Tibial nerve (tissue), 4 donors: ENCODE results near the gene TSHZ2. TPM values are rescaled to one million over a fixed set of nuclear protein-coding genes. Genes with fewer than 3 reads are reported as not detected.

Experiments
- DNase-seq, 2 donors: peaks; one replicate each; pipeline ENCODE4 v3.0.0-alpha.2; 2019; ENCODE audit warnings: low spot score in 2 of 2
- H3K27ac ChIP-seq, 4 donors: fragments of 200-600 bp; sonication (generic) in 3 of 4; one replicate each; pipeline ENCODE4 v1.5.1; 2017 to 2019; ENCODE audit warnings: mild to moderate bottlenecking in 1 of 4
- H3K27me3 ChIP-seq, 2 donors: fragments of 200-600 bp; sonication (generic) in 1 of 2; one replicate each; pipeline versions ENCODE4 v1.5.1 to v1.6.0; 2017 to 2019
- H3K36me3 ChIP-seq, 3 donors: fragments of 200-600 bp; sonication (generic); one replicate each; pipeline ENCODE4 v1.5.1; 2018 to 2019
- H3K4me1 ChIP-seq, 4 donors: fragments of 200-600 bp; sonication (generic) in 3 of 4; one replicate each; pipeline ENCODE4 v1.5.1; 2017 to 2019
- H3K4me3 ChIP-seq, 4 donors: fragments of 200-600 bp; sonication (generic) in 3 of 4; one replicate each; pipeline ENCODE4 v1.5.1; 2017 to 2019; ENCODE audit warnings: mild to moderate bottlenecking in 1 of 4, moderate library complexity in 1 of 4
- H3K9me3 ChIP-seq, 4 donors: fragments of 200-600 bp; sonication (generic) in 3 of 4; one replicate each; pipeline ENCODE4 v1.5.1; 2017 to 2019
- EP300 ChIP-seq, 2 donors: sonication (generic); formaldehyde crosslinking; IDR thresholded peaks; one replicate each; pipeline ENCODE4 v1.6.1; 2017; ENCODE audit warnings: antibody characterized with exemption in 2 of 2, mild to moderate bottlenecking in 1 of 2
- POLR2A ChIP-seq, 2 donors: fragments of 450-650 bp; IDR thresholded peaks; one replicate each; pipeline ENCODE4 v1.6.1; 2017; ENCODE audit warnings: antibody characterized with exemption in 2 of 2, mild to moderate bottlenecking in 2 of 2, moderate library complexity in 2 of 2
- WGBS, 2 donors: methylation state at CpG; one replicate each; pipeline ENCODE4 v1.1.5; 2018; 5-methylcytosine and 5-hydroxymethylcytosine counted together
- total RNA-seq, 4 donors: library from RNA; depleted of rRNA; stranded (reverse); fragments of >200 nt; gene quantifications; one replicate each; pipeline ENCODE4 v1.1.0, GENCODE V29; 2016
- TF ChIP-seq, protein P1 (sequence below), 5 experiments: fragments of 200-600 bp in 3 of 5; fragments of 450-650 bp in 2 of 5; sonication (generic) in 3 of 5; IDR thresholded peaks; one replicate each; pipeline ENCODE4 v1.5.1; 2016 to 2019; ENCODE audit warnings: antibody characterized with exemption in 5 of 5, mild to moderate bottlenecking in 3 of 5, moderate library complexity in 2 of 5

Gene TSHZ2
- total RNA-seq, 4 donors from 2014 or later = 20.9 to 33.7 (median 25.1) TPM

DNA sequence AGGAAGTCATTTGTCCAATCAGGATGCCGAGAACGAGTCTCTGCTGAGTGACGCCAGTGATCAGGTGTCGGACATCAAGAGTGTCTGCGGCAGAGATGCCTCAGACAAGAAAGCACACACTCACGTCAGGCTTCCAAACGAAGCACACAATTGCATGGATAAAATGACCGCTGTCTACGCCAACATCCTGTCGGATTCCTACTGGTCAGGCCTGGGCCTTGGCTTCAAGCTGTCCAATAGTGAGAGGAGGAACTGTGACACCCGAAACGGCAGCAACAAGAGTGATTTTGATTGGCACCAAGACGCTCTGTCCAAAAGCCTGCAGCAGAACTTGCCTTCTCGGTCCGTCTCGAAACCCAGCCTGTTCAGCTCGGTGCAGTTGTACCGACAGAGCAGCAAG, 281.5 kb downstream of the TSHZ2 start:
- WGBS, 2 donors = 93% methylated on average over 18 of the region's 18 CpGs
- TF ChIP-seq POLR2A (IDR thresholded peaks at IDR 0.05) = no peak
- TF ChIP-seq, protein P1, sequence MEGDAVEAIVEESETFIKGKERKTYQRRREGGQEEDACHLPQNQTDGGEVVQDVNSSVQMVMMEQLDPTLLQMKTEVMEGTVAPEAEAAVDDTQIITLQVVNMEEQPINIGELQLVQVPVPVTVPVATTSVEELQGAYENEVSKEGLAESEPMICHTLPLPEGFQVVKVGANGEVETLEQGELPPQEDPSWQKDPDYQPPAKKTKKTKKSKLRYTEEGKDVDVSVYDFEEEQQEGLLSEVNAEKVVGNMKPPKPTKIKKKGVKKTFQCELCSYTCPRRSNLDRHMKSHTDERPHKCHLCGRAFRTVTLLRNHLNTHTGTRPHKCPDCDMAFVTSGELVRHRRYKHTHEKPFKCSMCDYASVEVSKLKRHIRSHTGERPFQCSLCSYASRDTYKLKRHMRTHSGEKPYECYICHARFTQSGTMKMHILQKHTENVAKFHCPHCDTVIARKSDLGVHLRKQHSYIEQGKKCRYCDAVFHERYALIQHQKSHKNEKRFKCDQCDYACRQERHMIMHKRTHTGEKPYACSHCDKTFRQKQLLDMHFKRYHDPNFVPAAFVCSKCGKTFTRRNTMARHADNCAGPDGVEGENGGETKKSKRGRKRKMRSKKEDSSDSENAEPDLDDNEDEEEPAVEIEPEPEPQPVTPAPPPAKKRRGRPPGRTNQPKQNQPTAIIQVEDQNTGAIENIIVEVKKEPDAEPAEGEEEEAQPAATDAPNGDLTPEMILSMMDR (IDR thresholded peaks at IDR 0.05) = no peak
- TF ChIP-seq EP300 (IDR thresholded peaks at IDR 0.05) = no peak
- DNase-seq = no peak
- no peak overlapping the region for H3K4me3 ChIP-seq
- no peak overlapping the region for H3K27ac ChIP-seq
- H3K9me3 ChIP-seq = no peaks in the 10 kb centered on the region
- no peaks in the 10 kb centered on the region for H3K27me3 ChIP-seq
- no peaks in the 10 kb centered on the region for H3K4me1 ChIP-seq
- H3K36me3 ChIP-seq = no peaks in the 10 kb centered on the region

DNA sequence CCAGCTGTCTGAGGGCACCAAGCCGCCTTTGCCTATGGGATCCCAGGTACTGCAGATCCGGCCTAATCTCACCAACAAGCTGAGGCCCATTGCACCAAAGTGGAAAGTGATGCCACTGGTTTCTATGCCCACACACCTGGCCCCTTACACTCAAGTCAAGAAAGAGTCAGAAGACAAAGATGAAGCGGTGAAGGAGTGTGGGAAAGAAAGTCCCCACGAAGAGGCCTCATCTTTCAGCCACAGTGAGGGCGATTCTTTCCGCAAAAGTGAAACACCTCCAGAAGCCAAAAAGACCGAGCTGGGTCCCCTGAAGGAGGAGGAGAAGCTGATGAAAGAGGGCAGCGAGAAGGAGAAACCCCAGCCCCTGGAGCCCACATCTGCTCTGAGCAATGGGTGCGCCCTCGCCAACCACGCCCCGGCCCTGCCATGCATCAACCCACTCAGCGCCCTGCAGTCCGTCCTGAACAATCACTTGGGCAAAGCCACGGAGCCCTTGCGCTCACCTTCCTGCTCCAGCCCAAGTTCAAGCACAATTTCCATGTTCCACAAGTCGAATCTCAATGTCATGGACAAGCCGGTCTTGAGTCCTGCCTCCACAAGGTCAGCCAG, 283.0 kb downstream of the TSHZ2 start:
- no peak overlapping the region for H3K4me3 ChIP-seq
- no peak for DNase-seq
- no peaks in the 10 kb centered on the region for H3K27me3 ChIP-seq
- 95 to 97% methylated on average over 18 of the region's 18 CpGs for whole genome bisulfite sequencing, 2 donors
- no peak overlapping the region for H3K27ac ChIP-seq
- H3K4me1 ChIP-seq = no peaks in the 10 kb centered on the region
- no peaks in the 10 kb centered on the region for H3K9me3 ChIP-seq
- TF ChIP-seq EP300 (IDR thresholded peaks at IDR 0.05) (no peak), POLR2A (IDR thresholded peaks at IDR 0.05) (no peak)
- TF ChIP-seq, protein P1 (IDR thresholded peaks at IDR 0.05) = no peak
- H3K36me3 ChIP-seq = no peaks in the 10 kb centered on the region

DNA sequence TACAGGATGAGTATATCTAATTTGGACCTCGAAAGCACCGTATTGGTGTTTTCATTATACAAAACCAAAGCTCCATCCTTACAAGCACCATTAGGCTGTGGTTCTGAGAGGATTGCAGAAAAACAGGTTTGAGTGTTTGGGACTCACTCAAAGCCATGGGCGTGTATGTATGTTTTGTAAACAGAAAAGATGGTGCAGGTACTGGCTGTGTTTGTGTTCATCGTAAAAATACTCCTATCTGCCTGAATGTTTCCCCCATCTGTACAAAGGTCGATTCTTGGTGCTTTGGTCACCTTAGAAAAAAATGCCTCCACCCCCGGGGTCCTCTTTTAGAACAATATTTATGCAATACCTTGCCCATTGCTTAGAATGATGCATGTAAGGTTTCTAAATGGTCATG, 286.6 kb downstream of the TSHZ2 start:
- H3K36me3 ChIP-seq = no peaks in the 10 kb centered on the region
- no peak overlapping the region for H3K4me3 ChIP-seq
- TF ChIP-seq, protein P1 (IDR thresholded peaks at IDR 0.05) = no peak
- TF ChIP-seq EP300 (IDR thresholded peaks at IDR 0.05) = no peak
- TF ChIP-seq POLR2A (IDR thresholded peaks at IDR 0.05) = no peak
- no peaks in the 10 kb centered on the region for H3K27me3 ChIP-seq
- no peaks in the 10 kb centered on the region for H3K9me3 ChIP-seq
- no peak for DNase-seq
- H3K4me1 ChIP-seq = no peaks in the 10 kb centered on the region
- 92% methylated on average over 6 of the region's 6 CpGs for WGBS, 2 donors
- no peak overlapping the region for H3K27ac ChIP-seq

DNA sequence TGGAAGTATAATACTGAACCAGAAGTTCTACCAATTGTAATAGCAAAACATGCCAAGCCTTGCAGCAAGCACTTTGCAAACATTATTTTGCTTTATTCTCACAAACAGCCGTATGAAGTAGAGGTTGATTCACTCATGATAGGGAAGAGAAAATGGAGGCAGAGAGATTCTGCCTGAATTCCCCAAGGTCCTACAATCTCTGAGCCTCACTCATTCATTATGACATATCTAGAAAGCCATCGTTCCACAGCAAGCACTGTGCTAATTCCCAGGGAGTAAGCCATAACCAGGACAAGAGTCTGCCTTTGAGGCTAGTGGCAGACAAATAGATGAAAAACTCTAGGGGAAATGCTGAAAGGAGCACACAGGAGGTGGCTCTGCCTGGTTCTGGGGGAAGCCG, 288.0 kb downstream of the TSHZ2 start:
- no peaks in the 10 kb centered on the region for H3K36me3 ChIP-seq
- no peaks in the 10 kb centered on the region for H3K27me3 ChIP-seq
- 56 to 63% methylated on average over 3 of the region's 3 CpGs for WGBS, 2 donors
- H3K4me3 ChIP-seq = no peak overlapping the region
- no peak for DNase-seq
- no peak overlapping the region for H3K27ac ChIP-seq
- no peaks in the 10 kb centered on the region for H3K4me1 ChIP-seq
- no peaks in the 10 kb centered on the region for H3K9me3 ChIP-seq
- TF ChIP-seq, protein P1 (IDR thresholded peaks at IDR 0.05) = no peak
- TF ChIP-seq POLR2A (IDR thresholded peaks at IDR 0.05) (no peak), EP300 (IDR thresholded peaks at IDR 0.05) (no peak)

DNA sequence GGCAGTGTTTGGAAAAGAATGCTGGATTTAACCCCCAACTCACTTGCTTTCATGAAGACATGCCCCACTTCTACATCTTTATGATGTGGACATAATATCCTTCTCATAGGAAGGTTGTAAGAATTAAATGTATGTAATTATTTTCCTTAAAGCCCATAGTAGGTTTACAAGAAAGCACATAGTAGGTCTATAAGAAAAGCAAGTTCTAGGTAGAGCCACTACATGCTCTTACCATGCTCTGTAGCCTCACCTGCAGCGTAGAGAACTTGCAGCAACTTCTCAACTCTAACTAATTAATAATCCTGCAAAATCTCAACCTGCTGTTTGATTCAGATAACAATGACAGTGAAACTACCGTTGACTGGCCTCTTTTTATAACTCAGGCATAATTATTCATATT, 288.4 kb downstream of the TSHZ2 start:
- 90 to 93% methylated on average over 2 of the region's 2 CpGs for WGBS, 2 donors
- no peaks in the 10 kb centered on the region for H3K9me3 ChIP-seq
- no peaks in the 10 kb centered on the region for H3K36me3 ChIP-seq
- no peak overlapping the region for H3K4me3 ChIP-seq
- no peak overlapping the region for H3K27ac ChIP-seq
- TF ChIP-seq EP300 (IDR thresholded peaks at IDR 0.05) = no peak
- TF ChIP-seq, protein P1 (IDR thresholded peaks at IDR 0.05) = no peak
- no peak for TF ChIP-seq POLR2A (IDR thresholded peaks at IDR 0.05)
- H3K4me1 ChIP-seq = no peaks in the 10 kb centered on the region
- no peak for DNase-seq
- H3K27me3 ChIP-seq = no peaks in the 10 kb centered on the region
